ENCODE data around the gene WDR86.

Gene WDR86

GRCh38 chr7:151405056-151405455, 4.8 kb downstream of the WDR86 start:
- no peak for ATAC-seq
- TF ChIP-seq ARNTL (CRISPR knock-in tag; IDR thresholded peaks at IDR 0.05; ENCODE audit: borderline replicate concordance, low read depth) (no peak), TOX (CRISPR knock-in tag; IDR thresholded peaks at IDR 0.05; ENCODE audit: borderline replicate concordance) (no peak), CSDC2 (CRISPR knock-in tag; IDR thresholded peaks at IDR 0.05) (no peak), ZC3H10 (CRISPR knock-in tag; IDR thresholded peaks at IDR 0.05) (no peak), CSRNP3 (CRISPR knock-in tag; IDR thresholded peaks at IDR 0.05) (no peak), RARB (CRISPR knock-in tag; IDR thresholded peaks at IDR 0.05) (no peak), ZFP30 (CRISPR knock-in tag; IDR thresholded peaks at IDR 0.05) (no peak)

GRCh38 chr7:151404216-151405011, 5.4 kb downstream of the WDR86 start:
- ATAC-seq = peak; percentile 20; the same call in 1 of the 3 replicates
- no peak for TF ChIP-seq ZFP30 (CRISPR knock-in tag; IDR thresholded peaks at IDR 0.05)
- peak; percentile 38; the same call in 1 of the 2 replicates for TF ChIP-seq SNAI2 (CRISPR knock-in tag; IDR thresholded peaks at IDR 0.05)

- TF ChIP-seq ZNF8 (CRISPR knock-in tag; IDR thresholded peaks at IDR 0.05) = no peak
- TF ChIP-seq TCF4 (CRISPR knock-in tag; IDR thresholded peaks at IDR 0.05; ENCODE audit: borderline replicate concordance) = no peak
- no peak for TF ChIP-seq ZFP3 (CRISPR knock-in tag; IDR thresholded peaks at IDR 0.05)
- no peak for TF ChIP-seq SNAI2 (CRISPR knock-in tag; IDR thresholded peaks at IDR 0.05)
- no peak for TF ChIP-seq ZC3H10 (CRISPR knock-in tag; IDR thresholded peaks at IDR 0.05)
- no peak for TF ChIP-seq OSR1 (CRISPR knock-in tag; IDR thresholded peaks at IDR 0.05)
- no peak for TF ChIP-seq TSHZ2 (CRISPR knock-in tag; IDR thresholded peaks at IDR 0.05)
- TF ChIP-seq POU6F1 (CRISPR knock-in tag; IDR thresholded peaks at IDR 0.05; ENCODE audit: borderline replicate concordance, low read depth) = no peak
- TF ChIP-seq ARNTL (CRISPR knock-in tag; IDR thresholded peaks at IDR 0.05; ENCODE audit: borderline replicate concordance, low read depth) = no peak
- no peak for TF ChIP-seq RARB (CRISPR knock-in tag; IDR thresholded peaks at IDR 0.05)
- TF ChIP-seq PATZ1 (CRISPR knock-in tag; IDR thresholded peaks at IDR 0.05; ENCODE audit: borderline replicate concordance) = no peak
- ATAC-seq = no peak
Observed at GRCh38 chr7:151403764-151404163, 6.1 kb downstream of the WDR86 start.

- ATAC-seq = no peak
Observed at GRCh38 chr7:151402029-151402835, 7.6 kb downstream of the WDR86 start.

More at GRCh38 chr7:151402029-151402835, 7.6 kb downstream of the WDR86 start:
- TF ChIP-seq CSDC2 (CRISPR knock-in tag; IDR thresholded peaks at IDR 0.05) = no peak; the same call in 1 of the 2 replicates
- TF ChIP-seq ZNF70 (CRISPR knock-in tag; IDR thresholded peaks at IDR 0.05) = no peak
- TF ChIP-seq GLIS3 (CRISPR knock-in tag; IDR thresholded peaks at IDR 0.05) = peak; percentile 17; the same call in 1 of the 2 replicates
- TF ChIP-seq ZNF8 (CRISPR knock-in tag; IDR thresholded peaks at IDR 0.05) = no peak

Measured in SK-N-SH treated with all-trans-retinoic acid at 6 μM for 48 hours (cell line).